BE2C (cell line): ENCODE results near the gene POLR1A.

Experiments used
- DNase-seq: peaks from one replicate; pipeline ENCODE4 v3.0.0-alpha.2; 2020
- H3K27me3 ChIP-seq: fragments of 250-450 bp; sonication (Bioruptor Pico); 2 replicates; pipeline ENCODE4 v1.5.1; 2020; ENCODE audit warnings: mild to moderate bottlenecking
- H3K36me3 ChIP-seq: fragments of 250-450 bp; sonication (Bioruptor Pico); 2 replicates; pipeline ENCODE4 v1.5.1; 2020; ENCODE audit warnings: mild to moderate bottlenecking
- H3K4me1 ChIP-seq: fragments of 250-450 bp; sonication (Bioruptor Pico); 2 replicates; pipeline ENCODE4 v1.5.1; 2020
- H3K4me3 ChIP-seq: 2 replicates; pipeline ENCODE4 v1.5.1; 2011; ENCODE audit warnings: low read depth, low read length
- H3K9me3 ChIP-seq: fragments of 250-450 bp; sonication (Bioruptor Pico); 2 replicates; pipeline ENCODE4 v1.5.1; 2020
- TF ChIP-seq, protein P1 (sequence below): IDR thresholded peaks from 2 replicates; pipeline ENCODE4 v1.5.1; 2012; ENCODE audit warnings: mild to moderate bottlenecking, low read depth, low read length

The POLR1A gene

GRCh38 chr2:86006524-86006923 lies 99.2 kb downstream of the POLR1A start:
- Histone ChIP-seq H3K9me3 (no peaks in the 10 kb centered on the region), H3K4me1 (no peaks in the 10 kb centered on the region), H3K27me3 (no peaks in the 10 kb centered on the region), H3K4me3 (no peak overlapping the region), H3K36me3 (no peaks in the 10 kb centered on the region)
- no peak for DNase-seq
- TF ChIP-seq, protein P1, sequence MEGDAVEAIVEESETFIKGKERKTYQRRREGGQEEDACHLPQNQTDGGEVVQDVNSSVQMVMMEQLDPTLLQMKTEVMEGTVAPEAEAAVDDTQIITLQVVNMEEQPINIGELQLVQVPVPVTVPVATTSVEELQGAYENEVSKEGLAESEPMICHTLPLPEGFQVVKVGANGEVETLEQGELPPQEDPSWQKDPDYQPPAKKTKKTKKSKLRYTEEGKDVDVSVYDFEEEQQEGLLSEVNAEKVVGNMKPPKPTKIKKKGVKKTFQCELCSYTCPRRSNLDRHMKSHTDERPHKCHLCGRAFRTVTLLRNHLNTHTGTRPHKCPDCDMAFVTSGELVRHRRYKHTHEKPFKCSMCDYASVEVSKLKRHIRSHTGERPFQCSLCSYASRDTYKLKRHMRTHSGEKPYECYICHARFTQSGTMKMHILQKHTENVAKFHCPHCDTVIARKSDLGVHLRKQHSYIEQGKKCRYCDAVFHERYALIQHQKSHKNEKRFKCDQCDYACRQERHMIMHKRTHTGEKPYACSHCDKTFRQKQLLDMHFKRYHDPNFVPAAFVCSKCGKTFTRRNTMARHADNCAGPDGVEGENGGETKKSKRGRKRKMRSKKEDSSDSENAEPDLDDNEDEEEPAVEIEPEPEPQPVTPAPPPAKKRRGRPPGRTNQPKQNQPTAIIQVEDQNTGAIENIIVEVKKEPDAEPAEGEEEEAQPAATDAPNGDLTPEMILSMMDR: no peak

DNA sequence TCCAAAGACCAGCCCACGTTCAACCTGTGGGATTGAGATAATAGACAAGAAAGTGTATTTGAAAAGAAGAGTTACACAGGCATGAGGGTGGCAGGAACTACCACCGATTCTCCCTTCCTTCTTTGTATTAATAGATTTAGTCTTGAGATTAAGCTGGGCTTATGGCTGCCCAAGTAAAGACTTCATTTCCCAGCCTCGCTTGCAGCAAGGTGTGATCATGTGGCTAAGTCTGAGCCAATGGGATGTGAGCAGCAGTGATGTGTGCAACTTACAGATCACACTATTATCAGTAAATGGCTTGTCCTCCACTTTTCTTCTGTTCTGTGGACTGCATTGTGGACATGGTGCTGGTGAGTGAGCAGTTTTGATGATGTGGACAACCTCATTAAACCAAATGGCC lies 101.7 kb downstream of the POLR1A start:
- no peaks in the 10 kb centered on the region for H3K27me3 ChIP-seq
- no peaks in the 10 kb centered on the region for H3K4me1 ChIP-seq
- H3K36me3 ChIP-seq: no peaks in the 10 kb centered on the region
- no peak for DNase-seq
- no peaks in the 10 kb centered on the region for H3K9me3 ChIP-seq
- H3K4me3 ChIP-seq: no peak overlapping the region
- TF ChIP-seq, protein P1: no peak

DNA sequence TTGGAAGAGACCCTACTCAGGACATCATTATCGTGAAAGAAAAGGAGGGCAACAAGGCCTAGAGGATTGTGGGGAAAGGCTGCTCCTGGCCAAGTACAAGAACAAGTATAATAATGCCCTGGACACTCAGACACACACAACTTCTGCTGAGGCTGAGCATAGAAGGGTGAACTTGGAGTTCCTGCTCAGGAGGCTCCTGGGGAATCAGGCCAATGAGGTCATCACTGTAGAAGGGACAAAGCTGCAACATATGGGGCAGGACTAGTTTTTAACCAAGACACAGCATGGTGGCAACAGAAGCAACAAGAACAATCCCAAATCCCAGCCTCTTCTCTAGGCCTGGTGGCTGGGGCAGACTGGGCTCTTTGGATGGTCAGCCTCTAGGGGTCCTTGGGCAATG lies 102.6 kb downstream of the POLR1A start:
- H3K27me3 ChIP-seq: no peaks in the 10 kb centered on the region
- no peak overlapping the region for H3K4me3 ChIP-seq
- H3K9me3 ChIP-seq: no peaks in the 10 kb centered on the region
- TF ChIP-seq, protein P1: no peak
- DNase-seq: no peak
- no peaks in the 10 kb centered on the region for H3K36me3 ChIP-seq
- no peaks in the 10 kb centered on the region for H3K4me1 ChIP-seq

- no peak for DNase-seq
- H3K9me3 ChIP-seq: no peaks in the 10 kb centered on the region
- H3K36me3 ChIP-seq: no peaks in the 10 kb centered on the region
- TF ChIP-seq, protein P1: no peak
- H3K27me3 ChIP-seq: no peaks in the 10 kb centered on the region
- H3K4me1 ChIP-seq: no peaks in the 10 kb centered on the region
- H3K4me3 ChIP-seq: no peak overlapping the region
Observed at GRCh38 chr2:86002375-86002774, 103.3 kb downstream of the POLR1A start.

- no peaks in the 10 kb centered on the region for H3K36me3 ChIP-seq
- H3K9me3 ChIP-seq: no peaks in the 10 kb centered on the region
- TF ChIP-seq, protein P1: no peak
- DNase-seq: no peak
- H3K27me3 ChIP-seq: no peaks in the 10 kb centered on the region
- no peaks in the 10 kb centered on the region for H3K4me1 ChIP-seq
- H3K4me3 ChIP-seq: no peak overlapping the region
Observed at GRCh38 chr2:86001326-86001725, 104.4 kb downstream of the POLR1A start.

DNA sequence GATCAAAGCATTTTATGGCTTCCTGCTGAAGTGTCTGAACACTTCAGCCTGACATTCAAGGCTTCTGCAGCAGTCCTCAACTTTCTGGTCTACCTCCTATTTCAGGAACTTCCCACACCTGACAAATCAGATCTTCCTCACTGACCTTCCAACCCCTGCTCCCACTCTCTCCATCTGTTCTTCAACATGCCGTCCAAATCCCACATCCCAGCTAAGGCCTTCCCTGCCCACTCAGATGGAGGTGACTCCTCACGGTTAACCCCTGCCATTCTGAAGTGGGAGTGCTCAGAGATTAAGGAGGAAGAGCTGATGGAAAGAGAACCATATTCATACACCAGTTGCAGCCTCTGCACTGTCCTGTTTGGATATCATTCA lies 104.8 kb downstream of the POLR1A start:
- Histone ChIP-seq H3K27me3 (no peaks in the 10 kb centered on the region), H3K9me3 (no peaks in the 10 kb centered on the region), H3K4me3 (no peak overlapping the region), H3K36me3 (no peaks in the 10 kb centered on the region), H3K4me1 (no peaks in the 10 kb centered on the region)
- DNase-seq: no peak
- TF ChIP-seq, protein P1: no peak
